T-helper 2 cell (primary cell): ENCODE data around the gene PWWP2A.

Experiments
- DNase-seq, 5 experiments: peaks; one replicate each; pipeline versions ENCODE4 v3.0.0 to v3.0.0-alpha.2; 2012 to 2022

Gene PWWP2A

DNA sequence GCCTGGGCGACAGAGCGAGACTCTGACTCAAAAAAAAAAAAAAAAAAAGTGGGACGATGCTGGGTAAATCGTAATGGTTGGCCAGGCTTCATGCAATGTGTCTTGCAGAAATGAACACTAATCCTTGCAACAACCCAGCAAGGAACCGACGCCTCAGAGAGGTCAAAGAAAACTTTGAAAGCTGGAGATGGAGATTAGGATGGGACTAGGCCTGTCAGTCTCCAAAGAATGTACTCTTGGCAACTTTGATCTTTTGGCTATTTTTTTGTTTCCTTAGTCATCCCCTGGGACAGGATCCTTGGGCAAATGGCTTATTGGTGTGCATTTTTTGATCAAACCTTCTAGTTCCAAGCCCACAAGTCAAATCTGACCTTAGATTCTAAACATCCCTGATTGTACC is 10.6 kb upstream of the PWWP2A start:
- DNase-seq = no peak

DNA sequence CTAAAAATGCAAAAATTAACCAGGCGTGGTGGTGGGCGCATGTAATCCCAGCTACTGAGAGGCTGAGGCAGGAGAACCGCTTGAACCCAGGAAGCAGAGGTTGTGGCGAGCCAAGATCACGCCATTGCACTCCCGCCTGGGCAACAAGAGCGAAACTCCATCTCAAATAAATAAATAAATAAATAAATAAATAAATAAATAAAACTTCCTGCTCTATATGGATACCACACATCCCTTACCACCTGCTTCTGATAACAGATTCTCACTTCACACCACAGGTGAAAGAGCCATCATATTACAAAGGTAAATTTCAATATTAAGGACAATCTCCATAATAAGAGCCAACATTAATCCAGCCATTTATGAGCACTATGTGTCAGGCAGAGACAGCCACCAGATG is 9.4 kb upstream of the PWWP2A start:
- no peak for DNase-seq

DNA sequence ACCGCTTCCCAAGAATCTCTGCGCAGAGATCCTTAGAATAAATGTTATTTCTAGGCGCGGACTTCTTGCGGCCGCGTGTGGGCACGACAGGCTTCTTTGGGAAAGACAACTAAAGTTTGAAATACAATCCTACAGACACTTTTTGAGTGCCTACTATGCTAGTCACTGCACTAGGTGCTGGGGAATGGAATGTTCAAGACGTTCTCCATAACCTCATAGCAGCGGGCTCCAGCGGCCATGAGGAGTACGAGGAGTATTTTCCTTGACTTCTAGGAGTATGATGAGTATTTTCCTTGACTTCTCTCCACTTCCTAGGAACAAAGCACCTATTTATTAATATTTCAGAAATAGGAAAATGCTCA is 636 bp upstream of the PWWP2A start:
- no peak for DNase-seq

DNA sequence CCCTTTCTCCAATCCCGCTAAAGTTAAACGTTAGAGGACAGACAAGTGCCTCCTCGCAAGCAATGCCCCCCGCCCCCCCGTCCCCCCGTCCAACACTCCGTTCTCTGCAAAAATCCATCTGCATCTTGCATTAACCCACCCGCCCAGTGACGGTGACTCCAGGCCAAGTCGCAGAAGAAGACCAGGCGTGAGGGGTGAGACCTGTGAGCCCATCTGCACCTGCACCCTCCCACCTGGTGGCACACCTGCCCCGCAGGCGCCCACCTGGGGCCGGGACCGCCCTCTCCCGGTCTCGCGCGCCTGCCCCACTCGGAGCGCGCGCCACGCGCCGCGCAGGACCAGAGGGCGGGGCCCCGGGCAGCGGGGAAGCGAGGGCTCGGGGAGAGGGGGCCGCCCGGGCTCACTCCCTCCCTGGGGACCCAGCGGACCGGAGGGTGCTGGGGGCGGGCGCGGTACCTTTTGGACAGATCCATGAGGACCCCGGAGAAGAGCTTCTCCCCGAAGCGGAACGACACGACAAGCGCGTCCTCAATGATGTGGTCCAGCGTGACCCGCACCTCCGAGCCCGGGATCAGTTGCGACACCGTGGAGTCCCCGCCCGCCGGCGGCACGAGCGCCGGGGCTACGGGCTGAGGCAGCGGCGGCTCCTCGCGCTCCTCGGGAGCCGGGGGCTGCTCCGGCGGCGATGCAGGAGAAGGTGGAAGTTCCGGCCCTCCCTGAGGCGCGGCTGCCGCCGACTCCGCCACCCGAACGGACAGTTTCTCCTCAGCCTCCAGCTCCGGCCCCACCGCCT is 705 bp downstream of the PWWP2A start:
- peak; percentile 22 to 52 (median 45) for DNase-seq

DNA sequence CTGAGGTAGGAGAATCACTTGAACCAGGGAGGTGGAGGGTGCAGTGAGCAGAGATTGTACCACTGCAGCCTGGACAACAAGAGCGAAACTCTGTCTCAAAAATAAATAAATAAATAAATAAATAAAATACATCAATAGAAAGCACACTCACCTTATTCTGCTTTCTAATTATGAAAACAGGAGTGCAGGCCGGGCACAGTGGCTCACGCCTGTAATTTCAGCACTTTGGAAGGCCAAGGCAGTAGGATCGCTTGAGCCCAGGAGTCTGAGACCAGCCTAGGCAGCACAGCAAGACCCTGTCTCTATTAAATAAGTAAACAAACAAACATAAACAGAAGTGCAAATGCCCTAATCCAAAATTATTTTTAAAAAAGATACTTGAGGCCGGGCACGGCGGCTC is 2.3 kb downstream of the PWWP2A start:
- no peak for DNase-seq

DNA sequence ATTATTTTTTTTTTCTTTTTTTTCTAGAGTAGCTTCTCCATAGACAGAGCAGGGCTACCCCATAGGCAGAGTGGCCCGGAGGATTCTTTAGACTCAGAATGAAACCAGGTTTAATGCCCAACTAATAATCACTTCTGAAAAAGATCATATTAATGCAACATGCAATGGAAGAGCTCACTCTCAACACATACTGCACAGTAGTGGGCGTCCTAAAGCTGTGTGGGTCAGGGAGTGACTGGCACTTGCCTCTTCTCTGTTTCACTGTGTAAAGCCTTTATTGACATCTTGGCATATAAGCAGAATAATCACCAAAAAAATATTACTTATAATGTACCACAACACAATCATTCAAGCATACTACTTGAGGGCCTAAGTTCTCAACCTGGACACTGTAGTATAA is 11.1 kb downstream of the PWWP2A start:
- no peak for DNase-seq

DNA sequence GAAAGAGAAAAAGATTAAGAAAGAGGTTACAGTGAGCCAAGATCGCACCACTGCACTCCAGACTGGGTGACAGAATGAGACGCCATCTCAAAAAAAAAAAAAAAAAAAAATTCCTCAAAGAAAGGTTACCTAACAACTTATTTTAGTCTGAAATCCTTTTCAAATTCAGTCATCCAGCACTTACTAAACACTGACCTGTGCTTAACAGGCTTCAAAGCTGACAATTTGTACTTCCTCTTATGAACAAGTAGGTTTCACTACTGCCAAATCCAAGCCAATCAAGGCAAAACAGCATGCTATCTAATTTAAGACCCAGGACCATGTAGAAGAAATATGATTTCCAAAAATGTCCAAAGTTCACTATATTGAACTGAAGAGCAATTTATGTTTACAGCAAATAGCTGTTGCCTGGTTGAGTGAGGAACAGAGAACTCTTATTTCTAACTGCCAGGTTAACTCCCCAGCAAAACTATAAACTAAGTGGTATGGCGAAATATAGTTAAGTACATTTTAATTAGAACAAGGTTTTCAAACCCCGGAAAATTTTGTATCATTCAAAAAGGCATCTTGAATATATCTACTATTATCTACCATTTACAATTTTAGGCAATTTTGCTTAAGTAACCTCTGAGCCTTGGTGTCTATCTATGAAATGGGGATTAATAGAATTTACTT is 13.4 kb downstream of the PWWP2A start:
- DNase-seq = no peak

DNA sequence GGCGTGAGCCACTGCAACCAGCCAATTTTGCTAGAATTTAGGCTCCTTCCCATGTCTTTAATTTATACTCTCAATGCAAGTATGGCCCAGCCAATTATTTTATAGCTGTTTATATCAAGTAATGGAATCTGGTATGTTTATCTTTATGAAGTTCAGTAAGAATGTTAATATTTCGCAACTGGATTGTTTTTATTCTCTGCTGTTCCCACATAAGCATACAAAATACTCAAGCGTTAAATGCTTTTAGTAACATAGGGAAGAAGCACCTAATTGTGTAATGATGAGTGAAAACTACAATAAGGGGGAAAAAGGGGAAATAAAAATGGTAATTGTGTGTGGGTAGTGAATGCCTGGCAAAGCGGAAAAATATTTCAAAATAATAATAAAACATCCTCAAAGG is 21.3 kb downstream of the PWWP2A start:
- no peak for DNase-seq

DNA sequence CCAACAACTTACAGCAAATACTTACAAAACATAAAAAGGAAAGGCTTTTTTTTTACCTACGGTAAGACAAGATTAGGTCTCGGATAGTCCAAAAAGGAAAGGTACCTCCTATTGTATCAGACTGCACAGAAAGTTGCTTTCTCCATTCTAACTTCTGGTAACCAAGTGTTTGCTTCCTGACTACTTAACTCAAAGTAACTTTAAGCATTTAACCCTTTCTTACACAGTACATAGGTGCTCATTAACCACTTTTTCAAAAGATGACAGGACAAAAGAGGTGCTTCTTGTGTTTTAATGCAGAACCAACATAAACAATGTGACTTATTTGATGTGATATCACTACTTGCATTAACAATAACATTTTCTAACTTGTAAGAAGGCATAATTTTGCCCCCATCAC is 23.1 kb downstream of the PWWP2A start:
- DNase-seq = no peak

DNA sequence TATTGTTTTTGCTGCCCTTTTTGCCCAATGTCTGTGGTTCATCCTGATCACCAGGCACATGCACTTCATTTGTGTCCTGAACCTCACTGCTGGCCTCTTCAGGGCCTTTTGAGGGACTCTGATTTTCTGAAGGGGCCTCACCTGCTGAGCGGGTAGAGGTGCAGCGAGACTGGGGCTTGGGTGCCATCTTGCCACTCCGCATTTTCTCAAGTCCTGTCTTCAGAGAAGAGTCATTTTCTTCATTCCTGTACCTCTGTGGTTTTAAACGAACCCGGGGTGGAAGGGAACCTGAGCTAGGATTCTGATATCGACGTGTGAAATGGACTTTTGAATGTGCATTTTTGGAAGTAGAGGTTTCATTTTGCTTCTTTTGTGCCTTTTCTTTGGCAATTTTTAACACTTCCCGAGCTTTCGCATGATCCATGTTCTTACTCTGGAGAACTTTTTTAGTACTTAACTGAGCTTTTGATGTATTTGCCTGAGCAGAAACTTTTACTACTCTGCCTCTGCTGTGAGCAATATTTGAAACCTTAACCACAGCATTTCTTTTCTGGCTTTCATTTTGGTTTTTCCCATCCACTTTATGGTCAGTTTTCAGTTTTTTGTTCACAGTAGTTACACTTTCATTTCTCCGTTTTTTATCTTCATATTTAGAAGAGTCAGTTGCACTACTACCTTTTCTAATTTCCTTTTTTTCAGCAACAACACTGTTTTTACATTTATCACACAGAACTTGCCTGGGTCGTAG is 26.1 kb downstream of the PWWP2A start:
- DNase-seq = no peak

DNA sequence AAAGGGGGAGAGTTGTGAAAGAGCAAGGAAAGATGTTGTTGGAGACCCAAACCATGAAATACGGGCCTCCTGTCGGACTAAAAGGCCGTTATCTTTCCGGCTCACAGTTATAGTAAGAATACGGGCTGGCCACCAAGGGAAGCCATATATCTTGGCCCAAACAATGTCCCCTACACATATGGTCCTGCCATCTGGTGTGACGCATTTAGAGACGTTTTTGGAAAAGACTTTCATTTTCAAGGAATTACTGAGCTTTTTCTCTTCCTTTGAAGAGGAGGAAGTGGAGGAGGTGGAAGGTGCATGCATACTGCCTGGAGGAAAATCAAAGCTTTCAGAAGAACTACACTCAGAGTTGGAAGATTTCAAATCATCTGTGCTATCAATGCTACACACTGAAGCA is 26.7 kb downstream of the PWWP2A start:
- no peak for DNase-seq

DNA sequence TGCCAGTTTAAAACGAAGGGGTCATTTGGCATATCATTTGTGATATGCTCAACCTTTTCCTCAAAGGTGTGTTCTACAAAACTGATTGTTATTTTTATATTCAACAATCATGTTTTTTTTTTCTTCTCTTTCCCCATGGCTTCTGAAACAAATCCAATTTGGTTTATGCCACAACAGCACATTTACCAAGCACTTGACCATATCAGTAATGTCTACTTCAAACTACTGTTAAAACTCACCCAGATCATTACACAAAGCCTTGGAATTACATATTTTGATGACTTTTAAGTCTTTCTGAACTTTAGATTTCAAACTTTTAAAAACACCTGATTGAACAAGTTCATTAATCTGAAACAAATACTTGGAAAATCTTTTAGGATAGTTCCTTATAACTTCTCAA is 29.2 kb downstream of the PWWP2A start:
- no peak for DNase-seq

DNA sequence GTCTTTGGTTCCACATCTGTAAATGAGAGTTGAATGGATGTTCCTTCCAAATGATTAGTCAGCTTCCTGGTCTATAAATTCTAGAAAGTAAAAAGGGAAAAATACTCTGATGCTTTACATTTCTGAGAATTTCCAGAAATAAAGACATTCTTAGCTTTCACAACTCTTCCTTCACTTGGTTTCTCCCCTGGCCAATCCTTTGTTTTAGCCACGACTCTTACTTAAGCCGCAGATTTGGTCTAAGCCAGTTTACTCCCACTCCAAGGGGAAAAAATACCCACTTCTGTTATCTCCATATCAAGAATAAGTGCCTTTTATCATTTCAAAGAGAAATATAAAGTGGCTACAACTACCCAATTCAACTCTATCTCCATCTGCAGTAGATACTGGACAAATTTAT is 29.7 kb downstream of the PWWP2A start:
- no peak for DNase-seq

DNA sequence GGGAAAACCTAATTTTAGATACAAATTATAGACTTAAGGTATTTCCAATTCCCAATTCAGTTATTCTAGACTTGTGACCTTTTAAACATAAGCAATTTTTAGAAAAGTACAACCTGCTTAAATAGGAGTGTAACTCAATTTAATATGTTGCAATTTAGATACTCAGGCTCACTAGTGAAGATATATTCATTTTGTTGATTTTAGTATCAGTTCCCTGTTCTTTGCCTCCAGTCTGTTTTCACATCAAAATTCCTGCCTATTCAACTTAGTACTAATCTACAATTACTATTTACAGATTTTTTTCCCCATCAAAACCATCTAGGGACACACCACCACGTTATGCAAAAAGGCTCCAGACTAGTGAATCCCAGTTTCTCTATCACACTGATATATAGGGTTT is 30.4 kb downstream of the PWWP2A start:
- no peak for DNase-seq

DNA sequence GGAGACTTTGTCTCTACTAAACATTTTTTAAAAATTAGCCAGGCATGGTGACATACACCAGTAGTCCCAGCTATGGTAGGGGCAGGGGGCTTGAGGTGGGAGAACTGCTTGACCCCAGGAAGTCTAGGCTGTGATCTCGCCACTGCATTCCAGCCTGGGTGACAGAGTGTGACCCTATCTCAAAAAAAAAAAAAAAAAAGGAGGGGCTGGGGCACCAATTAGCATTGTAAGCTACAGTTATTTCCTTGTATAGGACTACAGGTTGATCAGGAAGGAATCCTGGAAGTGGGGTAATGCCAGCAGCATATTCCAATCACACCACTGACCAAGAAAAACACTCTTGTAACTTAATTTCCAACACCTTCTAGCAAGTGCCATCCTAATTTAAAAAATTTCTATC is 32.1 kb downstream of the PWWP2A start:
- no peak for DNase-seq

DNA sequence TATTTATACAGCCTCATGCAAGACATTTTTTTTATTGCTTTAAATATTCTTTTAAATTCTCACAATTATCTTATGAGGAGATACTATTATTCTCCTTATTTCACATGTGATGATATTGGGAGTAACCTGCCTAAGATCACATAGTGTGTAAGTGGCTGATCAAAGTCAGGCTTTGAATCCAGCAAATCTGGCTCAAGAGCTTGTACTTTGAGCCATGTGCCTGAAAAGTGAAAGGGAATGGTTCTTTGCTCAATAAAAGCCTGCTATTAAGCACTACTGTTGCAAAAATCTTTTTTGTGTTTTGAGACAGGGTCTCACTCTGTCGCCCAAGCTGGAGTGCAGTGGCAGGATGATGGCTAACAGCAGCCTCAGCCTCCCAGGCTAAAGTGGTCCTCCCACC is 35.1 kb downstream of the PWWP2A start:
- DNase-seq = no peak

DNA sequence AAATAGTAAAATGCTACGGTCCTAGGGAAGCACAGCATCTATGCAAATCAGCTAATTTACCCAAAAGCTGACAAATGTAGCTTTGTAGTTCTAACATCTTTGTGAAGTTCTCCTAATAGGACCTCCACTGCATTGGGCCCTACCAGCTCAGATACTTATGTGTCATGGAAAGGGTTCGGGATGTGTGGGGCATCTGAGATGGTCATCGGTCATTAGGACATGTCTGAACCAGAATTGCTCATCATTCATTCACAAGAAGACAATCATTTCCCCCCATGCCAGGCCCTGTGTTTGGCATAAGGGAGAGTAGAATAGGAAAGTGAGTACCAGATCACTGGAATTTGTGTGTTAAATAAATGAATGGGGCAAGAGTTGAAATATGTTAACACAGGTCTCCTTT is 35.7 kb downstream of the PWWP2A start:
- no peak for DNase-seq

DNA sequence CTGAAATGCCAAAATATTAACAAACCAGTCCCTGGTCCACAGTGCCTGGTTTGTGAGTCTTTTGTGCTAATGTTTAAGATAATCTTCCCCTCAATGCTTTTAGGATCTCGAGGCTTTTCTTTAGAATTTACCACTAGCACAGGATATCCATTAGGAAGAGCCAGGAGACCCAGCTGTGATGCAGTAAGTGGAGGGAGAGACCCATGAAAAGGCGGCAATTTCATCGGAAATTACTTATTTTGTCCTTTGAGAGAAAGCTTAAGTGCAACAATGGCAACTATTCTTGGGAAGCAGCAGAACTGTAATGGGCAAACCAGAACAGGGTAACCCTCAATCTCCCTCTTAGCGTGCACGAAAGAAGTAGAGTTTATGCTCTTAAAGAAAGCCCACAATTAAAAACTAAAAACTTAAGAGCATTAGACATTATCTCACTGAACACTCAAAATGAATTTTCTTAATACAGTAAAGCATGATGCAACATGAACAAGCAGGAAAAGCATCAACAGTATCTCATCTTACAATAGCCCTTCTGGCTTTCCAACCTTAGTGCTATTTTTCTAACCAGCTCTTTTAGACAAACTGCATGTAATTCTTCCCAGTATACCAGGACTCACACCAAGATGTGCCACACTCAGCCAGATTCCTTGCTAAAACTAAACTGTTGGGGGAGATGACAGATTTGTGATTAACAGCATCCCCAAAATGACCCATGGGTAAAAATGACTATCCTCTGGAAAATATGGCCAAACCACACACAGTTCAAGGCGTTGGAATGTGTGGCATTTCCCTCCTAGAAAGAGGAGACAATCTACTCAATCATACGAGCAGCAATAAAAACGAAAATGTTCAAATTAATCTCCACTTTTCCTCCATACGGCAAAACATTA is 36.4 kb downstream of the PWWP2A start:
- DNase-seq = no peak

DNA sequence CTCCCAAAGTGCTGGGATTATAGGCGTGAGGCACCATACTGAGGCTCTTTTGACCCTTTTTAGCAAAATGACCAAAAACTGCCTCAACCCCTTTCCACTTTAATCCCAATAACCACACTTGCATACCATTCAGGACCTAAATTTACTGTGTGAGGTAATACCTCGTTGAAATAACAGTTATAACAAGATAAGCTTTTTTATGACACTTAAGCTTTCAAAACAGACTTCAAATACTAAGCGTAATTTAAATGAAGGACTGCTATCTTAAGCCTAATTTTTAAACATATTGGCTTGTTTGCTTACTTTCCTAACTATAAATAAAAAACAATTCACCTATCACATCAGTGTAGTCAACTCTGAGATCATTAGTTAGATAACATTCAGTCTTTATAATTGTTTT is 37.8 kb downstream of the PWWP2A start:
- no peak for DNase-seq

DNA sequence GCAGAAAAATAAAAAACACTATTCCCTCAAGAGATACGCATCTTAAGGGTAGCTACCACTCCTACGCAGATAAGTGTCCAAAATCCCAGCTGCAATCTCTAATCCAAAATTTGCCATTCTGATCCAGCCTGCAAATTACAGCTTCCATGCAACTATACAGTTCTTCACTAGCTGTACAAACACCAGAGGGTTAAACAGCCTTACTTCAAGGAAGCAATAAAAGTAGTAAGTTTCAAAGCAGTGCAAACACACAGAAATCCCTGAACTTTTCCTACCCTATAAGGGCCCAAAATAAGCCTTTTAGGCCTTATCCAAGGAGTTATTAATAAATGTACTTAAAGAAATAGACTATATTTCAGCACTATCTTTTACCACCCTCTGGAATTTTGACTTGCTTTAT is 39.5 kb downstream of the PWWP2A start:
- DNase-seq = no peak

DNA sequence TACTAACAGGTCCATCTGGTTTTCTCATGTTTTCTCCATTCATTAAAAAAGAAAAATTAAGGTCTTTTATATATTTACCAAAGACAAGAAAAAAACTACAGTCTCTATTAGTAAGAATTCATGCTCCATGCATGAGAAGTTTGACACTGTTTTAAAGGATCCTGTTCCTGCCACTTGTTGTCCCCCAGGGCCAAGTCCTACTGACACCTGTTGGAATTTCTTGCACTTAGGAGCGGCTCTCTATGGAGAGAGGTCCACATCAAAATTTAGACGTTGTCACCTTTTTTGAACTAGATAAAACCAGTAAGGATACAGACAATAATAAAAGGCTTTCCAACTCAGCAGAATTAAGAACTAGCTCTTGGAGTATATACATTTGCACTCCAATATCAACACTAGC is 42.3 kb downstream of the PWWP2A start:
- no peak for DNase-seq

DNA sequence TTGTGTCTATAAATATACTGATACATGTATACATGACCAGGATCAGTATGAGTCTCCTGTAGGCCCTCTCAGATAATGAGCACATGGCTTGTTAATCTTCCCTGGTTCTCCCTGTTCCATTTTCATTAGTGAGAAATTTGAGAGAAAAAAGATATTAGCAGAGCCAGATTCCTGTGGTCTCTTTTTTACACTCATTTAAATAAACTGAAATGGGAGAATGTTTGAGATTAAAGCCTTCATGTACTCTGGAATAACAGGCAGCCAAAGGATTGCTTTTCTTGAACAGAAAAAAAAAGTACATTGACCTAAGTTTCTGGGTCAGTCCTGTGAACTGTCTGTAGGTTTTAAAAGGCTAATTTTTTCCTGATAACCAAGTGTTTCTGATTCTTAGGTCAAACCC is 44.2 kb downstream of the PWWP2A start:
- DNase-seq = no peak

DNA sequence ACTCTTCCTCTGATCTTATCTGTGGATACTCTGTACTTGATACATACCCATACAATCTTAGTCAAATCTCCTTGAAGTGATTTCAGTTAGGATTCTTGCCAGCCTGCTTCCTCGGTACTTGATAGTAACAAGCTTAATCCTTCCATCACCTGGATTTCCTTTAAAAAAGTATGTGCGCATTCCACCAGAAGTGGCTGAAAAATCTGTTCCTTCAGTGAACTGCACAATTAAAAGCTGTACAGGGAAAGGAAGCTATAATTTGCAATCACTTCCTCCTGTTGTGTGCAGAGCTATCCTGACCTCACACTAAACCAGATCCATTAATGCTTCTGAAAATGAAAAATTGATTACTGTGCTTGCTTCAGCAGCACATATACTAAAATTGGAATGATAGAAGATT is 47.3 kb downstream of the PWWP2A start:
- DNase-seq = no peak
